ENCODE data around the gene LRRC7.

Gene LRRC7

GRCh38 chr1:70024272-70024671 lies 456.6 kb downstream of the LRRC7 start:
- H3K4me3 ChIP-seq (ENCODE audit: low read depth, low read length), result no peak overlapping the region
- ChIA-PET CTCF (no interaction called here), POLR2A (no interaction called here)
- TF ChIP-seq CTCF (IDR thresholded peaks at IDR 0.05; ENCODE audit: insufficient read depth, low read length, missing control alignments), result no peak
- no peak for DNase-seq (ENCODE audit: low read depth, low spot score)

- no peak for TF ChIP-seq CTCF (IDR thresholded peaks at IDR 0.05; ENCODE audit: insufficient read depth, low read length, missing control alignments)
- POLR2A ChIA-PET, result no interaction called here
- DNase-seq (ENCODE audit: low read depth, low spot score), result no peak
- no peak overlapping the region for H3K4me3 ChIP-seq (ENCODE audit: low read depth, low read length)
- CTCF ChIA-PET, result interaction anchor here (2.0 kb wide), 1 partner anchor 9 kb away, joined by 8 read pairs; no protein-coding TSS in a partner anchor
Observed at GRCh38 chr1:70025052-70025451, 457.3 kb downstream of the LRRC7 start.

- no peak overlapping the region for H3K4me3 ChIP-seq (ENCODE audit: low read depth, low read length)
- no peak for TF ChIP-seq CTCF (IDR thresholded peaks at IDR 0.05; ENCODE audit: insufficient read depth, low read length, missing control alignments)
- DNase-seq (ENCODE audit: low read depth, low spot score), result no peak
- POLR2A ChIA-PET, result no interaction called here
- CTCF ChIA-PET, result interaction anchor here (2.0 kb wide), 1 partner anchor 8 kb away, joined by 8 read pairs; no protein-coding TSS in a partner anchor
Observed at GRCh38 chr1:70025846-70026245, 458.1 kb downstream of the LRRC7 start.

GRCh38 chr1:70033266-70033873 lies 465.6 kb downstream of the LRRC7 start:
- DNase-seq (ENCODE audit: low read depth, low spot score), result no peak
- CTCF ChIA-PET, result interaction anchor here (0.7 to 6.5 kb wide), 8 partner anchors 8 to 377 kb away, joined by 3 to 98 read pairs (median 4); no protein-coding TSS in a partner anchor
- no peak for TF ChIP-seq CTCF (IDR thresholded peaks at IDR 0.05; ENCODE audit: insufficient read depth, low read length, missing control alignments)
- POLR2A ChIA-PET, result no interaction called here
- no peak overlapping the region for H3K4me3 ChIP-seq (ENCODE audit: low read depth, low read length)

GRCh38 chr1:70033936-70034335 lies 466.2 kb downstream of the LRRC7 start:
- CTCF ChIA-PET, result interaction anchor here (0.5 to 6.5 kb wide), 18 partner anchors 8 to 377 kb away, joined by 3 to 98 read pairs (median 3); no protein-coding TSS in a partner anchor
- no peak overlapping the region for H3K4me3 ChIP-seq (ENCODE audit: low read depth, low read length)
- no peak for TF ChIP-seq CTCF (IDR thresholded peaks at IDR 0.05; ENCODE audit: insufficient read depth, low read length, missing control alignments)
- POLR2A ChIA-PET, result no interaction called here
- no peak for DNase-seq (ENCODE audit: low read depth, low spot score)

GRCh38 chr1:70034403-70034802 lies 466.7 kb downstream of the LRRC7 start:
- peak; percentile 29 for DNase-seq (ENCODE audit: low read depth, low spot score)
- CTCF ChIA-PET, result interaction anchor here (0.5 to 6.5 kb wide), 18 partner anchors 9 to 376 kb away, joined by 3 to 98 read pairs (median 3); no protein-coding TSS in a partner anchor
- POLR2A ChIA-PET, result no interaction called here
- peak; percentile 60 for TF ChIP-seq CTCF (IDR thresholded peaks at IDR 0.05; ENCODE audit: insufficient read depth, low read length, missing control alignments)
- H3K4me3 ChIP-seq (ENCODE audit: low read depth, low read length), result no peak overlapping the region
